Caco-2 (cell line): Measurements from ENCODE around the gene SLC15A1. TPM values are rescaled to one million over a fixed set of nuclear protein-coding genes. Genes with fewer than 3 reads are reported as not detected.

Source experiments
- BruUV-seq: library from RNA; stranded (reverse); fragments of 400-500 nt; replicated peaks from 2 replicates; lab custom pipeline; 2021; lab: Mats Ljungman, UMichigan
- CTCF ChIA-PET: fragments of 300-600 bp; sonication (Branson Sonifier 250); formaldehyde crosslinking; loops from one replicate; lab custom pipeline; 2022; ENCODE audit warnings: antibody characterized with exemption; lab: Charles Lee
- POLR2A ChIA-PET: fragments of 300-600 bp; sonication (Branson Sonifier 250); formaldehyde crosslinking; loops from one replicate; lab custom pipeline; 2022; ENCODE audit warnings: antibody characterized with exemption; lab: Charles Lee
- DNase-seq, 2 experiments: peaks; one replicate each; pipeline versions ENCODE4 v3.0.0 to v3.0.0-alpha.2; 2020 to 2022
- H3K27me3 ChIP-seq: replicated peaks from 2 replicates; pipeline ENCODE4 v1.6.0; 2011; ENCODE audit warnings: low read length; ENCODE audit not compliant: control insufficient read depth, insufficient read depth
- H3K36me3 ChIP-seq: 2 replicates; pipeline ENCODE4 v1.5.1; 2011; ENCODE audit warnings: low read length; ENCODE audit not compliant: control insufficient read depth, insufficient read depth
- H3K4me1 ChIP-seq: fragments of 250-450 bp; sonication (Bioruptor Pico); 2 replicates; pipeline ENCODE4 v1.5.1; 2020; ENCODE audit warnings: mild to moderate bottlenecking
- H3K4me3 ChIP-seq: 2 replicates; pipeline ENCODE4 v1.5.1; 2011; ENCODE audit warnings: low read depth, mild to moderate bottlenecking, control low read depth, low read length
- H3K9me3 ChIP-seq: fragments of 250-450 bp; sonication (Bioruptor Pico); 2 replicates; pipeline ENCODE4 v1.5.1; 2020; ENCODE audit warnings: mild to moderate bottlenecking, moderate library complexity
- H3K27ac Mint-ChIP-seq: one replicate; pipeline ENCODE4 v1.8.0; 2022; ENCODE audit warnings: mixed read lengths; ENCODE audit not compliant: unreplicated experiment
- H3K27me3 Mint-ChIP-seq: one replicate; pipeline ENCODE4 v1.8.0; 2022; ENCODE audit warnings: mixed read lengths; ENCODE audit not compliant: insufficient read depth, unreplicated experiment
- H3K36me3 Mint-ChIP-seq: one replicate; pipeline ENCODE4 v1.8.0; 2022; ENCODE audit warnings: mild to moderate bottlenecking, mixed read lengths; ENCODE audit not compliant: insufficient read depth, unreplicated experiment
- H3K4me1 Mint-ChIP-seq: one replicate; pipeline ENCODE4 v1.8.0; 2022; ENCODE audit warnings: low read depth, mixed read lengths; ENCODE audit not compliant: unreplicated experiment
- H3K4me3 Mint-ChIP-seq: one replicate; pipeline ENCODE4 v1.8.0; 2022; ENCODE audit warnings: mild to moderate bottlenecking, moderate library complexity, mixed read lengths; ENCODE audit not compliant: unreplicated experiment
- H3K9me3 Mint-ChIP-seq: one replicate; pipeline ENCODE4 v1.8.0; 2022; ENCODE audit warnings: mixed read lengths; ENCODE audit not compliant: unreplicated experiment
- CTCF ChIP-seq, 2 experiments: fragments of 200-600 bp in 1 of 2; IDR thresholded peaks; 1 replicate in 1 of 2; 2 replicates in 1 of 2; pipeline versions ENCODE4 v1.5.1 to v1.8.0; 2011 to 2022; ENCODE audit warnings: antibody characterized with exemption in 1 of 2, control low read depth in 1 of 2, inconsistent platforms in 1 of 2, low read depth in 1 of 2, low read length in 1 of 2, mild to moderate bottlenecking in 1 of 2, moderate library complexity in 1 of 2; ENCODE audit not compliant: insufficient read depth in 1 of 2, severe bottlenecking in 1 of 2, unreplicated experiment in 1 of 2
- intact Hi-C: fragments of 100-400 bp; cut with micrococcal nuclease; formaldehyde crosslinking; loops from one replicate; pipeline ENCODE4 v1.10.0; 2022; ENCODE audit not compliant: unreplicated experiment
- total RNA-seq: library from RNA; stranded (reverse); gene quantifications from 2 replicates; pipeline ENCODE4 v1.2.3, GENCODE V29; 2022

SLC15A1 gene
- total RNA-seq, 1 experiment from 2014 or later, result 12.3 TPM

- Histone ChIP-seq H3K27me3 (no peaks in the 10 kb centered on the region), H3K4me3 (no peak overlapping the region), H3K9me3 (no peaks in the 10 kb centered on the region), H3K4me1 (peaks cover 12% of the 10 kb centered on the region), H3K36me3 (no peaks in the 10 kb centered on the region)
- no peak for TF ChIP-seq CTCF (IDR thresholded peaks at IDR 0.05; ENCODE audit: insufficient read depth in 1 of 2, low read depth in 1 of 2, low read length in 1 of 2, severe bottlenecking in 1 of 2, unreplicated experiment in 1 of 2)
- Mint-ChIP-seq H3K9me3 (no peaks in the 10 kb centered on the region), H3K4me3 (no peak overlapping the region), H3K4me1 (peaks cover 6% of the 10 kb centered on the region), H3K27ac (no peak overlapping the region), H3K27me3 (no peaks in the 10 kb centered on the region), H3K36me3 (peaks cover 3% of the 10 kb centered on the region)
- no TSS peak for BruUV-seq
- POLR2A ChIA-PET, result no interaction called here
- intact Hi-C loops, result no loop called here
- no peak for DNase-seq
- CTCF ChIA-PET, result no interaction called here
Observed at GRCh38 chr13:98781470-98781869, 29.0 kb upstream of the SLC15A1 start.

GRCh38 chr13:98781045-98781444, 28.6 kb upstream of the SLC15A1 start:
- peaks cover 10% of the 10 kb centered on the region for H3K4me1 Mint-ChIP-seq
- DNase-seq, result no peak
- Histone ChIP-seq H3K4me1 (peaks cover 16% of the 10 kb centered on the region), H3K36me3 (no peaks in the 10 kb centered on the region), H3K4me3 (no peak overlapping the region), H3K27me3 (no peaks in the 10 kb centered on the region), H3K9me3 (no peaks in the 10 kb centered on the region)
- no peak for TF ChIP-seq CTCF (IDR thresholded peaks at IDR 0.05; ENCODE audit: insufficient read depth in 1 of 2, low read depth in 1 of 2, low read length in 1 of 2, severe bottlenecking in 1 of 2, unreplicated experiment in 1 of 2)
- POLR2A ChIA-PET, result no interaction called here
- no peaks in the 10 kb centered on the region for H3K9me3 Mint-ChIP-seq
- H3K4me3 Mint-ChIP-seq, result no peak overlapping the region
- H3K27ac Mint-ChIP-seq, result no peak overlapping the region
- no TSS peak for BruUV-seq
- H3K27me3 Mint-ChIP-seq, result no peaks in the 10 kb centered on the region
- intact Hi-C loops, result no loop called here
- H3K36me3 Mint-ChIP-seq, result peaks cover 7% of the 10 kb centered on the region
- CTCF ChIA-PET, result no interaction called here

GRCh38 chr13:98780451-98780850, 28.0 kb upstream of the SLC15A1 start:
- Histone ChIP-seq H3K36me3 (no peaks in the 10 kb centered on the region), H3K9me3 (no peaks in the 10 kb centered on the region), H3K27me3 (no peaks in the 10 kb centered on the region), H3K4me3 (no peak overlapping the region), H3K4me1 (peaks cover 22% of the 10 kb centered on the region)
- peaks cover 12% of the 10 kb centered on the region for H3K36me3 Mint-ChIP-seq
- ChIA-PET CTCF (no interaction called here), POLR2A (no interaction called here)
- peaks cover 16% of the 10 kb centered on the region for H3K4me1 Mint-ChIP-seq
- TF ChIP-seq CTCF (IDR thresholded peaks at IDR 0.05; ENCODE audit: insufficient read depth in 1 of 2, low read depth in 1 of 2, low read length in 1 of 2, severe bottlenecking in 1 of 2, unreplicated experiment in 1 of 2), result no peak
- H3K9me3 Mint-ChIP-seq, result no peaks in the 10 kb centered on the region
- no peak for DNase-seq
- BruUV-seq, result no TSS peak
- H3K27ac Mint-ChIP-seq, result no peak overlapping the region
- intact Hi-C loops, result no loop called here
- no peaks in the 10 kb centered on the region for H3K27me3 Mint-ChIP-seq
- no peak overlapping the region for H3K4me3 Mint-ChIP-seq
